ENCODE measurements around the gene R3HDML. TPM values are rescaled to one million over a fixed set of nuclear protein-coding genes. Genes with fewer than 3 reads are reported as not detected.

The R3HDML gene
- total and polyA plus RNA-seq, 9 of the 15 experiments (the other 6 are each of a cell fraction or from before 2014, with no cell fraction given): not detected

DNA sequence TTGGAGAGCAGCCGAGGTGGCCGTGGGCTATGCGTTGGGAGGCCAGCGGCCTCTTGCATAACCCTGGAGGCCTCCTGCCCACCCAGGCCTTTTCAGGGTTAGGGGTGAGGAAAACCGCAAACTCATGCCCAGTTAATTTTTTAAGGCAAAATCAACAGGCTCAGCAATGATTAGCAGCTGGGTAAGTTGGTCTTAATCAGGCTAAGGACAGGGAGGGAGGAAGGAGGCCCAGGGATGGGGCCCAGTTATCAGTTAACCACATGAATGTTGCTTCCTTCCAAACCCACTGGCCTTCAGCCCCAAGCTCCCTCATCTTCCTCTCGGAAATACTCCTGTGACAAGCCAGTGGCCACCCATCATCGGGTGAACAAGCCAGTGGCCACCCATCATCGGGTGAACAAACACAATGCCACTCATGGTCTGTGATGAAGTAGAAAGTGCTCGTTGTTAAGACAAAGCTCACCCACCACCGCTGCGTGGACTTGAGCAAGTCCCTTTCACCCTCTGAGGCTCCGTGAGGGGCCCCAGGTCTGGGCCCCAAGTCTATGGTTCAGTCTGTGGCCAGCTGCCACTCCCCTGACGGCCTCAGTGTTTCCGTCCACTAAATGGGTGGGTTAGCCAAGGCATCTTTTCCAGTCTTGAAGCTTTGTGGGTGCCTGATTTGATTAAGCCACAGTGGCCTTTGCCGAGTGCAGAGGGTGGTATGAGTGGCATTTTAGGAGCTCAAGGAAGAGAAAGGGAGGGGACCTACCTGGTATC, 58.0 kb downstream of the R3HDML start (continued):
- TF ChIP-seq NFYB (IDR thresholded peaks at IDR 0.05; ENCODE audit: extremely low read depth, insufficient read length) (no peak), KHSRP (IDR thresholded peaks at IDR 0.05) (no peak), RHOXF2B (CRISPR knock-in tag; conservative IDR thresholded peaks at IDR 0.05) (no peak; the same call in 1 of the 2 replicates), NR2F6 (CRISPR knock-in tag; IDR thresholded peaks at IDR 0.05) (no peak), FOXP1 (CRISPR knock-in tag; IDR thresholded peaks at IDR 0.05) (no peak), ZBTB17 (CRISPR knock-in tag; IDR thresholded peaks at IDR 0.05) (no peak), ZNF77 (CRISPR knock-in tag; IDR thresholded peaks at IDR 0.05) (no peak), FOXJ2 (tag; IDR thresholded peaks at IDR 0.05) (no peak), RBBP5 (IDR thresholded peaks at IDR 0.05; ENCODE audit: borderline replicate concordance, insufficient read depth, low read length, poor library complexity, severe bottlenecking) (no peak), ZNF76 (CRISPR knock-in tag; IDR thresholded peaks at IDR 0.05; ENCODE audit: borderline replicate concordance) (no peak), ZNF197 (CRISPR knock-in tag; IDR thresholded peaks at IDR 0.05; ENCODE audit: low read depth) (no peak), ZNF668 (CRISPR knock-in tag; IDR thresholded peaks at IDR 0.05) (no peak), SRSF7 (optimal IDR thresholded peaks at IDR 0.05; ENCODE audit: low read depth, low read length) (no peak)
- TF ChIP-seq, protein P1, sequence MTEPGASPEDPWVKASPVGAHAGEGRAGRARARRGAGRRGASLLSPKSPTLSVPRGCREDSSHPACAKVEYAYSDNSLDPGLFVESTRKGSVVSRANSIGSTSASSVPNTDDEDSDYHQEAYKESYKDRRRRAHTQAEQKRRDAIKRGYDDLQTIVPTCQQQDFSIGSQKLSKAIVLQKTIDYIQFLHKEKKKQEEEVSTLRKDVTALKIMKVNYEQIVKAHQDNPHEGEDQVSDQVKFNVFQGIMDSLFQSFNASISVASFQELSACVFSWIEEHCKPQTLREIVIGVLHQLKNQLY (CRISPR knock-in tag; conservative IDR thresholded peaks at IDR 0.05): no peak
- TF ChIP-seq, protein P2, sequence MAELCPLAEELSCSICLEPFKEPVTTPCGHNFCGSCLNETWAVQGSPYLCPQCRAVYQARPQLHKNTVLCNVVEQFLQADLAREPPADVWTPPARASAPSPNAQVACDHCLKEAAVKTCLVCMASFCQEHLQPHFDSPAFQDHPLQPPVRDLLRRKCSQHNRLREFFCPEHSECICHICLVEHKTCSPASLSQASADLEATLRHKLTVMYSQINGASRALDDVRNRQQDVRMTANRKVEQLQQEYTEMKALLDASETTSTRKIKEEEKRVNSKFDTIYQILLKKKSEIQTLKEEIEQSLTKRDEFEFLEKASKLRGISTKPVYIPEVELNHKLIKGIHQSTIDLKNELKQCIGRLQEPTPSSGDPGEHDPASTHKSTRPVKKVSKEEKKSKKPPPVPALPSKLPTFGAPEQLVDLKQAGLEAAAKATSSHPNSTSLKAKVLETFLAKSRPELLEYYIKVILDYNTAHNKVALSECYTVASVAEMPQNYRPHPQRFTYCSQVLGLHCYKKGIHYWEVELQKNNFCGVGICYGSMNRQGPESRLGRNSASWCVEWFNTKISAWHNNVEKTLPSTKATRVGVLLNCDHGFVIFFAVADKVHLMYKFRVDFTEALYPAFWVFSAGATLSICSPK (IDR thresholded peaks at IDR 0.05; ENCODE audit: borderline replicate concordance): no peak
- TF ChIP-seq, protein P3, sequence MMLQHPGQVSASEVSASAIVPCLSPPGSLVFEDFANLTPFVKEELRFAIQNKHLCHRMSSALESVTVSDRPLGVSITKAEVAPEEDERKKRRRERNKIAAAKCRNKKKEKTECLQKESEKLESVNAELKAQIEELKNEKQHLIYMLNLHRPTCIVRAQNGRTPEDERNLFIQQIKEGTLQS (IDR thresholded peaks at IDR 0.05): no peak
- TF ChIP-seq, protein P3 (CRISPR knock-in tag; conservative IDR thresholded peaks at IDR 0.05): no peak
- TF ChIP-seq, protein P4, sequence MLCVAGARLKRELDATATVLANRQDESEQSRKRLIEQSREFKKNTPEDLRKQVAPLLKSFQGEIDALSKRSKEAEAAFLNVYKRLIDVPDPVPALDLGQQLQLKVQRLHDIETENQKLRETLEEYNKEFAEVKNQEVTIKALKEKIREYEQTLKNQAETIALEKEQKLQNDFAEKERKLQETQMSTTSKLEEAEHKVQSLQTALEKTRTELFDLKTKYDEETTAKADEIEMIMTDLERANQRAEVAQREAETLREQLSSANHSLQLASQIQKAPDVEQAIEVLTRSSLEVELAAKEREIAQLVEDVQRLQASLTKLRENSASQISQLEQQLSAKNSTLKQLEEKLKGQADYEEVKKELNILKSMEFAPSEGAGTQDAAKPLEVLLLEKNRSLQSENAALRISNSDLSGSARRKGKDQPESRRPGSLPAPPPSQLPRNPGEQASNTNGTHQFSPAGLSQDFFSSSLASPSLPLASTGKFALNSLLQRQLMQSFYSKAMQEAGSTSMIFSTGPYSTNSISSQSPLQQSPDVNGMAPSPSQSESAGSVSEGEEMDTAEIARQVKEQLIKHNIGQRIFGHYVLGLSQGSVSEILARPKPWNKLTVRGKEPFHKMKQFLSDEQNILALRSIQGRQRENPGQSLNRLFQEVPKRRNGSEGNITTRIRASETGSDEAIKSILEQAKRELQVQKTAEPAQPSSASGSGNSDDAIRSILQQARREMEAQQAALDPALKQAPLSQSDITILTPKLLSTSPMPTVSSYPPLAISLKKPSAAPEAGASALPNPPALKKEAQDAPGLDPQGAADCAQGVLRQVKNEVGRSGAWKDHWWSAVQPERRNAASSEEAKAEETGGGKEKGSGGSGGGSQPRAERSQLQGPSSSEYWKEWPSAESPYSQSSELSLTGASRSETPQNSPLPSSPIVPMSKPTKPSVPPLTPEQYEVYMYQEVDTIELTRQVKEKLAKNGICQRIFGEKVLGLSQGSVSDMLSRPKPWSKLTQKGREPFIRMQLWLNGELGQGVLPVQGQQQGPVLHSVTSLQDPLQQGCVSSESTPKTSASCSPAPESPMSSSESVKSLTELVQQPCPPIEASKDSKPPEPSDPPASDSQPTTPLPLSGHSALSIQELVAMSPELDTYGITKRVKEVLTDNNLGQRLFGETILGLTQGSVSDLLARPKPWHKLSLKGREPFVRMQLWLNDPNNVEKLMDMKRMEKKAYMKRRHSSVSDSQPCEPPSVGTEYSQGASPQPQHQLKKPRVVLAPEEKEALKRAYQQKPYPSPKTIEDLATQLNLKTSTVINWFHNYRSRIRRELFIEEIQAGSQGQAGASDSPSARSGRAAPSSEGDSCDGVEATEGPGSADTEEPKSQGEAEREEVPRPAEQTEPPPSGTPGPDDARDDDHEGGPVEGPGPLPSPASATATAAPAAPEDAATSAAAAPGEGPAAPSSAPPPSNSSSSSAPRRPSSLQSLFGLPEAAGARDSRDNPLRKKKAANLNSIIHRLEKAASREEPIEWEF (CRISPR knock-in tag; IDR thresholded peaks at IDR 0.05): peak; percentile 61; the same call in 1 of the 2 replicates
- TF ChIP-seq, protein P5, sequence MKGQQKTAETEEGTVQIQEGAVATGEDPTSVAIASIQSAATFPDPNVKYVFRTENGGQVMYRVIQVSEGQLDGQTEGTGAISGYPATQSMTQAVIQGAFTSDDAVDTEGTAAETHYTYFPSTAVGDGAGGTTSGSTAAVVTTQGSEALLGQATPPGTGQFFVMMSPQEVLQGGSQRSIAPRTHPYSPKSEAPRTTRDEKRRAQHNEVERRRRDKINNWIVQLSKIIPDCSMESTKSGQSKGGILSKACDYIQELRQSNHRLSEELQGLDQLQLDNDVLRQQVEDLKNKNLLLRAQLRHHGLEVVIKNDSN (CRISPR knock-in tag; IDR thresholded peaks at IDR 0.05): no peak

Measured in K562 (cell line).